ENCODE measurements around the gene RGS1.

The RGS1 gene

GRCh38 chr1:192576190-192577144, 894 bp downstream of the RGS1 start:
- no peak for DNase-seq (ENCODE audit: low read depth)
- H3K4me3 ChIP-seq (ENCODE audit: low read length): no peak overlapping the region
- TF ChIP-seq CTCF (IDR thresholded peaks at IDR 0.05; ENCODE audit: insufficient read depth, low read depth, low read length, missing control alignments): no peak

- TF ChIP-seq CTCF (IDR thresholded peaks at IDR 0.05; ENCODE audit: insufficient read depth, low read depth, low read length, missing control alignments): no peak
- H3K4me3 ChIP-seq (ENCODE audit: low read length): no peak overlapping the region
- DNase-seq (ENCODE audit: low read depth): no peak
Observed at GRCh38 chr1:192577145-192578140, 1.9 kb downstream of the RGS1 start.

- TF ChIP-seq CTCF (IDR thresholded peaks at IDR 0.05; ENCODE audit: insufficient read depth, low read depth, low read length, missing control alignments): no peak
- H3K4me3 ChIP-seq (ENCODE audit: low read length): no peak overlapping the region
- no peak for DNase-seq (ENCODE audit: low read depth)
Observed at GRCh38 chr1:192578144-192578909, 2.8 kb downstream of the RGS1 start.

- TF ChIP-seq CTCF (IDR thresholded peaks at IDR 0.05; ENCODE audit: insufficient read depth, low read depth, low read length, missing control alignments): no peak
- DNase-seq (ENCODE audit: low read depth): peak; percentile 30
- no peak overlapping the region for H3K4me3 ChIP-seq (ENCODE audit: low read length)
Observed at GRCh38 chr1:192579010-192579738, 3.6 kb downstream of the RGS1 start.

- DNase-seq (ENCODE audit: low read depth): peak; percentile 69
- peak; percentile 58 for TF ChIP-seq CTCF (IDR thresholded peaks at IDR 0.05; ENCODE audit: insufficient read depth, low read depth, low read length, missing control alignments)
- H3K4me3 ChIP-seq (ENCODE audit: low read length): no peak overlapping the region
Observed at GRCh38 chr1:192580351-192580962, 4.9 kb downstream of the RGS1 start.

Measured in epithelial cell of esophagus (primary cell).